Measurements from ENCODE around the gene MCU.
A peak's percentile ranks its signal among the peaks of the same experiment; 100 is the strongest.

The MCU gene

DNA sequence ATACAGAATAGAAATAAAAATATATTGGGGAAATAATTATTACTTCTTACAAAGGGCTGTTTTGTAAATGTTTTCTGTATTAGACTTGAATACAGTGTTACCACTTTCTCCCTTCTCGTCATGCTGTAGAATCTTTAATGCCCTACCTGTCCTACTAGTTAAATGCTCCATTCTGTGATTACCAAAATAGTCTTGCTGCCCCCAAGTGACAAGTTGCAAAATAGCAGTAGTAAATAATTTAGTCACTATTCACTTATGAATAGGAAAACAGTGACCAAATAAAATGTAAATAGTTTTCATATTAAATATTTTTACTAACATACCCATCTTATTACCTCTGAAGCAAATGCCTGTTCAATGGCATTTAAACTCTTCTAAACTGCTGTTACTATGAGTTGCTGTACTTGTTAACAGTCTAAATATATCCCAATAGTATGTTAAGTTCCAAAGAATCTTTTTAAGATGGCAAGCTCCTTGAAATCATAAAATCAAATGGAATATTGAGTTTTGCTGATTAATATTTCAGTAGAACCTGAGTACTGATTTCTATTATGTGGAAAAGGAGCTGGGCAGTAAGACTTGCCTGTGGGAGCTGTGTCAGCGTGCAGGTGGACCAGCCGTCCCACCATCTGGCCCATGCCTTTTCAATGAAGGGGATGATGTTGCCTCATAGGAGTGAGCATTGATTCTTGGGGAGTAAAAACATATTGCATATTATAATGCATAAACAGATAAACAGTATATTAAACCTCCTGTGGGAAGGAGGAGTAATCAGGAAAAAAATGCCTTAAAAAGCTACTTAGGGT is 183.5 kb downstream of the MCU start:
- in situ Hi-C loops (cut with MboI; ENCODE audit: low sequenced_read_pairs, unreplicated experiment), result no loop called here
- peak; percentile 35 for DNase-seq (ENCODE audit: low spot score)
- TF ChIP-seq, protein P1, sequence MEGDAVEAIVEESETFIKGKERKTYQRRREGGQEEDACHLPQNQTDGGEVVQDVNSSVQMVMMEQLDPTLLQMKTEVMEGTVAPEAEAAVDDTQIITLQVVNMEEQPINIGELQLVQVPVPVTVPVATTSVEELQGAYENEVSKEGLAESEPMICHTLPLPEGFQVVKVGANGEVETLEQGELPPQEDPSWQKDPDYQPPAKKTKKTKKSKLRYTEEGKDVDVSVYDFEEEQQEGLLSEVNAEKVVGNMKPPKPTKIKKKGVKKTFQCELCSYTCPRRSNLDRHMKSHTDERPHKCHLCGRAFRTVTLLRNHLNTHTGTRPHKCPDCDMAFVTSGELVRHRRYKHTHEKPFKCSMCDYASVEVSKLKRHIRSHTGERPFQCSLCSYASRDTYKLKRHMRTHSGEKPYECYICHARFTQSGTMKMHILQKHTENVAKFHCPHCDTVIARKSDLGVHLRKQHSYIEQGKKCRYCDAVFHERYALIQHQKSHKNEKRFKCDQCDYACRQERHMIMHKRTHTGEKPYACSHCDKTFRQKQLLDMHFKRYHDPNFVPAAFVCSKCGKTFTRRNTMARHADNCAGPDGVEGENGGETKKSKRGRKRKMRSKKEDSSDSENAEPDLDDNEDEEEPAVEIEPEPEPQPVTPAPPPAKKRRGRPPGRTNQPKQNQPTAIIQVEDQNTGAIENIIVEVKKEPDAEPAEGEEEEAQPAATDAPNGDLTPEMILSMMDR (IDR thresholded peaks at IDR 0.05; ENCODE audit: borderline replicate concordance, control extremely low read depth, extremely low read depth, insufficient read depth, missing control alignments), result peak; percentile 10

DNA sequence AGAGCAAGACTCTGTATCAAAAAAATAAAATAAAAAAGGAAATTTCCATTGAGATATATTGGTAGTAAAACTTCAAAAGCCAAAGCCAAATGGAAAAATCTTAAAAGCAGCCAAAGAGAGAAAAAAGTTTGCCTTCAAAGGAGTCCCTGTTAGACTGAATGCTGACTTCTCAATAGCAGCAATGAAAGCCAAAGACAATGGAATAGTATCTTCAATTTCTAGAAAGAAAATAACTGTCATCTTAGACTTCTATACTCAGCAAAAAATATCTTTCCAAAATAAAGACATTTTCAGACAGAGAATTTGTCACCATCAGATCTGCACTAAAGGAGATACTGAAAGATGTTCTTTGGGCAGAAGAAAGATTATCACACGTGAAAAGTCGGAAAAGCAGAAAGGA is 187.3 kb downstream of the MCU start:
- in situ Hi-C loops (cut with MboI; ENCODE audit: low sequenced_read_pairs, unreplicated experiment), result no loop called here
- TF ChIP-seq, protein P1 (IDR thresholded peaks at IDR 0.05; ENCODE audit: borderline replicate concordance, control extremely low read depth, extremely low read depth, insufficient read depth, missing control alignments), result no peak
- DNase-seq (ENCODE audit: low spot score), result no peak

DNA sequence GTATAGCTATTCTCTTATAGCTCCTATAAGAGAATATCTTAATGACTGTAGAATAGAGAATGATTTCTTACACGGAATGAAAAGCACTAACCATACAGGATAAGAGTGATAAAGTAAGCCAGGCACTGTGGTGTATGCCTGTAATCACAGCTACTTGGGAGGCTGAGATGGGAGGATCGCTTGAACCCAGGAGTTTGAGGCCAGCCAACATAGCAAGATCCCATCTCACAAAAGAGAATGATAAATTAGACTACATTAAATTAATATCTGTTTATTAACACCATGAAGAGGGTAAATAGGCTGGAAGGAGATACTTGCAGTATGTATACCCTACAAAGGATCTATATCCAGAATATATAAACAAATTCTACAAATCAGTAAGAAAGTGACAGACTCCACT is 189.3 kb downstream of the MCU start:
- in situ Hi-C loops (cut with MboI; ENCODE audit: low sequenced_read_pairs, unreplicated experiment), result no loop called here
- TF ChIP-seq, protein P1 (IDR thresholded peaks at IDR 0.05; ENCODE audit: borderline replicate concordance, control extremely low read depth, extremely low read depth, insufficient read depth, missing control alignments), result no peak
- DNase-seq (ENCODE audit: low spot score), result no peak

DNA sequence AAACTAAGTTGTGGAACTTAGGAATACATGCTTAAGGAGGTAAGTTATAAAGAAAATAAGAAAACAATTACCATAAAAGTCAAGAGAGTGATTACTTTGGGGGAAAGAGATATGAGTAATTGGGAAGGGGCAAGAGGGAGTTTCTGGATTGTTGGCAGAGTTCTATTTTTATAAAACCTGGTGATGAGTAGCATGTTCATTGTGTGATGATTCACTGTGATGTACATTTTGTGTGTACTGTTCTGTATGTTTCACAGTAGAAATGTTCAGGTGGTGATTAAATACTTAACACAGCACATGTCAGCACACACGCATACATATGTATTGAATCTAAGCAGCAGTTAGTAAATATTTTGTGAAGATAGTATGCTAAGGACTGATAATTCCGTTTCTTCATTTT is 191.9 kb downstream of the MCU start:
- TF ChIP-seq, protein P1 (IDR thresholded peaks at IDR 0.05; ENCODE audit: borderline replicate concordance, control extremely low read depth, extremely low read depth, insufficient read depth, missing control alignments), result no peak
- DNase-seq (ENCODE audit: low spot score), result no peak
- in situ Hi-C loops (cut with MboI; ENCODE audit: low sequenced_read_pairs, unreplicated experiment), result no loop called here

- in situ Hi-C loops (cut with MboI; ENCODE audit: low sequenced_read_pairs, unreplicated experiment), result no loop called here
- TF ChIP-seq, protein P1 (IDR thresholded peaks at IDR 0.05; ENCODE audit: borderline replicate concordance, control extremely low read depth, extremely low read depth, insufficient read depth, missing control alignments), result no peak
- DNase-seq (ENCODE audit: low spot score), result no peak
These were observed 194.0 kb downstream of the MCU start for GRCh38 chr10:72885953-72886352.

GRCh38 chr10:72886621-72887020 is 194.7 kb downstream of the MCU start:
- no peak for DNase-seq (ENCODE audit: low spot score)

More at GRCh38 chr10:72886621-72887020, 194.7 kb downstream of the MCU start:
- TF ChIP-seq, protein P1 (IDR thresholded peaks at IDR 0.05; ENCODE audit: borderline replicate concordance, control extremely low read depth, extremely low read depth, insufficient read depth, missing control alignments), result no peak
- in situ Hi-C loops (cut with MboI; ENCODE audit: low sequenced_read_pairs, unreplicated experiment), result no loop called here

Data from GM13976 (cell line).